OCI-LY3 (cell line): Measurements from ENCODE around the gene CTPS1.

Experiments used
- EZH2phosphoT487 ChIP-seq: fragments of 200-600 bp; shearing (Covaris generic); IDR thresholded peaks from 2 replicates; pipeline ENCODE4 v1.6.1; 2018; ENCODE audit warnings: antibody characterized with exemption, mixed run types, low read depth
- TF ChIP-seq, protein P1 (sequence below): fragments of 200-600, 300-600 bp; sonication (generic); IDR thresholded peaks from 2 replicates; pipeline ENCODE4 v1.5.1; 2014; ENCODE audit warnings: antibody characterized with exemption, low read length, low read depth

DNA sequence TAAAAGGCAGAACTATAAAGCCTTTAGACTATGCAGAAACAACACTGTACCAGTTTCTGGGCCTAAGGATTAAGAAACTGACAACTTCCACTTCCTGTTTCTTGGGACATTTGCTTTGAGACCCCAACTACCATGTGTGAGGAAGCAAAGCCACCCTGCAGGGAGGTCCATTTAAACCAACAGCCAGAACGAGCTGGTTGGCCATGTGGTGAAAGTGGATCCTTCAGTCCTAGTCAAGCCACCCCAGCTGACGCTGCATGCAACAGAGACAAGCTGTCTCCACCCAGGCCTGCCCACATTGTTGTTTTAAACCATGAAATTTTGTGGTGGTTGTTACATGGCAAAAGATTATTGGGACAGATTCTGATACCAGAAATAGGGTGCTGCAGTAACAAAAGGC lies 73.8 kb downstream of the CTPS1 start:
- TF ChIP-seq, protein P1, sequence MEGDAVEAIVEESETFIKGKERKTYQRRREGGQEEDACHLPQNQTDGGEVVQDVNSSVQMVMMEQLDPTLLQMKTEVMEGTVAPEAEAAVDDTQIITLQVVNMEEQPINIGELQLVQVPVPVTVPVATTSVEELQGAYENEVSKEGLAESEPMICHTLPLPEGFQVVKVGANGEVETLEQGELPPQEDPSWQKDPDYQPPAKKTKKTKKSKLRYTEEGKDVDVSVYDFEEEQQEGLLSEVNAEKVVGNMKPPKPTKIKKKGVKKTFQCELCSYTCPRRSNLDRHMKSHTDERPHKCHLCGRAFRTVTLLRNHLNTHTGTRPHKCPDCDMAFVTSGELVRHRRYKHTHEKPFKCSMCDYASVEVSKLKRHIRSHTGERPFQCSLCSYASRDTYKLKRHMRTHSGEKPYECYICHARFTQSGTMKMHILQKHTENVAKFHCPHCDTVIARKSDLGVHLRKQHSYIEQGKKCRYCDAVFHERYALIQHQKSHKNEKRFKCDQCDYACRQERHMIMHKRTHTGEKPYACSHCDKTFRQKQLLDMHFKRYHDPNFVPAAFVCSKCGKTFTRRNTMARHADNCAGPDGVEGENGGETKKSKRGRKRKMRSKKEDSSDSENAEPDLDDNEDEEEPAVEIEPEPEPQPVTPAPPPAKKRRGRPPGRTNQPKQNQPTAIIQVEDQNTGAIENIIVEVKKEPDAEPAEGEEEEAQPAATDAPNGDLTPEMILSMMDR: no peak
- no peak for TF ChIP-seq EZH2phosphoT487
